GM12878 (cell line): ENCODE results near the gene SIDT1. TPM values are rescaled to one million over a fixed set of nuclear protein-coding genes. Genes with fewer than 3 reads are reported as not detected.

ENCODE experiments used
- ATAC-seq: fragments of 200-7000 bp; cut with Tn5 transposase; 3 replicates; pipeline ENCODE4 v1.9.1; 2020; ENCODE audit warnings: mild to moderate bottlenecking, moderate library complexity
- BruUV-seq: library from RNA; stranded (reverse); fragments of 400-500 nt; replicated peaks from 2 replicates; lab custom pipeline; 2021; lab: Mats Ljungman, UMichigan
- CTCF ChIA-PET: fragments of 300-600 bp; sonication (Branson Sonifier 250); formaldehyde crosslinking; extraction: SDS; loops from one replicate; lab custom pipeline; 2021; ENCODE audit warnings: inconsistent platforms; lab: Yijun Ruan, JAX
- POLR2A ChIA-PET: fragments of 350-600 bp; formaldehyde crosslinking; extraction: SDS; loops from one replicate; lab custom pipeline; 2021; ENCODE audit warnings: inconsistent platforms; lab: Charles Lee
- RAD21 ChIA-PET: fragments of 300-600 bp; sonication (Branson Sonifier 250); formaldehyde crosslinking; loops from one replicate; lab custom pipeline; 2023; ENCODE audit warnings: antibody characterized with exemption; ENCODE audit not compliant: unreplicated experiment; lab: Charles Lee
- SMC1A ChIA-PET: fragments of 300-600 bp; sonication (Branson Sonifier 250); formaldehyde crosslinking; loops from one replicate; lab custom pipeline; 2023; ENCODE audit not compliant: unreplicated experiment, uncharacterized antibody; lab: Charles Lee
- DNase-seq: peaks from one replicate; pipeline ENCODE4 v3.0.0-alpha.2; 2011; ENCODE audit warnings: low read depth, low spot score
- FAIRE-seq: peaks from 3 replicates; lab custom pipeline; 2011; peaks lifted over from hg19 to GRCh38; lab: Jason Lieb, UNC
- H2AFZ ChIP-seq: 2 replicates; pipeline ENCODE4 v1.6.0; 2011; ENCODE audit warnings: low read depth, low read length, control low read depth; ENCODE audit not compliant: control insufficient read depth
- H3K27ac ChIP-seq: 2 replicates; pipeline ENCODE4 v1.5.1; 2011; ENCODE audit warnings: control low read depth; ENCODE audit not compliant: control insufficient read depth, insufficient read depth
- H3K27me3 ChIP-seq, 2 experiments: replicated peaks in 1 of 2; 2 replicates each; pipeline versions ENCODE4 v1.6.0 to v1.6.1; 2011; ENCODE audit warnings: low read length in 1 of 2; ENCODE audit not compliant: control insufficient read depth in 2 of 2, insufficient read depth in 2 of 2
- H3K36me3 ChIP-seq, 2 experiments: 2 replicates each; pipeline ENCODE4 v1.5.1; 2011; ENCODE audit warnings: low read length in 1 of 2; ENCODE audit not compliant: control insufficient read depth in 2 of 2, insufficient read depth in 2 of 2
- H3K4me1 ChIP-seq: 2 replicates; pipeline ENCODE4 v1.6.1; 2011; ENCODE audit warnings: mild to moderate bottlenecking, low read length, moderate library complexity, mixed read lengths; ENCODE audit not compliant: control insufficient read depth, insufficient read depth
- H3K4me2 ChIP-seq: 2 replicates; pipeline ENCODE4 v1.6.0; 2011; ENCODE audit warnings: control low read depth; ENCODE audit not compliant: control insufficient read depth, insufficient read depth
- H3K4me3 ChIP-seq: fragments of 200-600 bp; sonication (generic); 2 replicates; pipeline ENCODE4 v1.5.1; 2016
- H3K79me2 ChIP-seq: 2 replicates; pipeline ENCODE4 v1.6.0; 2011; ENCODE audit warnings: low read length; ENCODE audit not compliant: control insufficient read depth, insufficient read depth
- H3K9ac ChIP-seq: 2 replicates; pipeline ENCODE4 v1.8.0; 2011; ENCODE audit warnings: low read length, control low read depth, mixed read lengths; ENCODE audit not compliant: control insufficient read depth, insufficient read depth
- H3K9me3 ChIP-seq: replicated peaks from 3 replicates; pipeline ENCODE4 v1.5.1; 2011; ENCODE audit warnings: mild to moderate bottlenecking, low read length; ENCODE audit not compliant: control insufficient read depth, insufficient read depth
- H4K20me1 ChIP-seq: 2 replicates; pipeline ENCODE4 v1.6.0; 2011; ENCODE audit not compliant: control insufficient read depth, insufficient read depth
- MYB ChIP-seq: fragments of 150-350 bp; IDR thresholded peaks from 2 replicates; pipeline ENCODE4 v1.6.1; 2014; ENCODE audit warnings: mild to moderate bottlenecking, low read depth, low read length, borderline replicate concordance
- NBN ChIP-seq: fragments of 450-650 bp; IDR thresholded peaks from 2 replicates; pipeline ENCODE4 v1.6.1; 2016
- PML ChIP-seq: IDR thresholded peaks from 2 replicates; pipeline ENCODE4 v1.6.1; 2012; ENCODE audit warnings: low read length, inconsistent platforms
- RB1 ChIP-seq: fragments of 450-650 bp; formaldehyde crosslinking; IDR thresholded peaks from 2 replicates; pipeline ENCODE4 v1.6.1; 2017; ENCODE audit warnings: mild to moderate bottlenecking, borderline replicate concordance
- SP1 ChIP-seq: IDR thresholded peaks from one replicate; pipeline ENCODE4 v1.6.1; 2011; ENCODE audit warnings: low read depth, low read length
- ZNF217 ChIP-seq: fragments of 450-650 bp; IDR thresholded peaks from 2 replicates; pipeline ENCODE4 v1.6.1; 2017; ENCODE audit warnings: antibody characterized with exemption, mild to moderate bottlenecking
- WGBS: methylation state at CpG from one replicate; pipeline ENCODE4 v1.1.6; 2016; ENCODE audit warnings: low lambda C conversion rate; ENCODE audit not compliant: insufficient replicate concordance, insufficient coverage; ENCODE audit errors: missing lambda C conversion rate; 5-methylcytosine and 5-hydroxymethylcytosine counted together
- in situ Hi-C: fragments of 300-500 bp; cut with MboI; formaldehyde crosslinking; loops from 9 replicates; pipeline ENCODE4 v1.14.3; 2018; ENCODE audit warnings: mixed read lengths
- intact Hi-C: fragments of 100-400 bp; cut with micrococcal nuclease; formaldehyde crosslinking; loops from one replicate; pipeline ENCODE4 v1.14.2; 2022; ENCODE audit not compliant: unreplicated experiment
- polyA plus RNA-seq, 11 experiments: library from polyadenylated mRNA; depleted of rRNA in 4 of 11; unstranded in 6 of 11; stranded (reverse) in 5 of 11; fragments of >200 nt; fragmentation: Nextera tagmentation in 4 of 11; fragmentation: Illumina TruSeq in 1 of 11; extraction: Ambion mirVana in 4 of 11; extraction: Trizol in 1 of 11; gene quantifications; 1 replicate in 1 of 11; 2 replicates in 10 of 11; pipeline versions ENCODE4 v1.2.1 to v1.2.3, GENCODE V29; 2011 to 2016; ENCODE audit warnings: inconsistent platforms in 2 of 11, missing spikeins in 2 of 11, low read depth in 1 of 11
- total RNA-seq, 4 experiments: library from RNA; depleted of rRNA in 3 of 4; stranded (reverse); fragments of >200 nt in 3 of 4; fragmentation: Illumina TruSeq in 1 of 4; extraction: Trizol in 1 of 4; gene quantifications; 2 replicates each; pipeline versions ENCODE4 v1.2.1 to v1.2.3, GENCODE V29; 2013 to 2021
- TF ChIP-seq, protein P1 (sequence below): fragments of 450-650 bp; IDR thresholded peaks from 2 replicates; pipeline ENCODE4 v1.6.1; 2016; ENCODE audit warnings: mild to moderate bottlenecking, moderate library complexity, borderline replicate concordance

SIDT1 gene
- total and polyA plus RNA-seq, 10 of the 15 experiments (the other 5 are each of a cell fraction or from before 2014, with no cell fraction given): 3.0 to 45.0 (median 26.6) TPM

DNA sequence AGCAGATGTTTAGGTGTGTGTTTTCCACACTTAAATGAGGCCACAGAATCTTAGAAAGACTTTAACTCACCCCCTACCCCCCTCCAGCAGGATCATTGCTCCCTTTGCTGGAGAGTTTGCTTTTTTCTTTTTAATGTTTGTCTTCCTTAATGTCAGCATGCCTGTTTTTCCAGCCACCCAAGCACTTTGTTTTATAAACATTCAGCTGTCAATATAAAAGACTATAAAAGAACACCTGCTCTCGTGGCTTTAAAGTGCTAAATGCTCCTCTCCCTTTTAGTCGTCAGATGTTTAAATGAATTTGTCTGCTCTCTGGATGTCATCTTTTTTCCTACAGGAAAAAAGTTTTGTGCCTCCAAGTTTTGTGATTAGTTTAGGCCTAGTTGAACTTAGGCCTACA lies 61.7 kb downstream of the SIDT1 start (continued):
- TF ChIP-seq, protein P1, sequence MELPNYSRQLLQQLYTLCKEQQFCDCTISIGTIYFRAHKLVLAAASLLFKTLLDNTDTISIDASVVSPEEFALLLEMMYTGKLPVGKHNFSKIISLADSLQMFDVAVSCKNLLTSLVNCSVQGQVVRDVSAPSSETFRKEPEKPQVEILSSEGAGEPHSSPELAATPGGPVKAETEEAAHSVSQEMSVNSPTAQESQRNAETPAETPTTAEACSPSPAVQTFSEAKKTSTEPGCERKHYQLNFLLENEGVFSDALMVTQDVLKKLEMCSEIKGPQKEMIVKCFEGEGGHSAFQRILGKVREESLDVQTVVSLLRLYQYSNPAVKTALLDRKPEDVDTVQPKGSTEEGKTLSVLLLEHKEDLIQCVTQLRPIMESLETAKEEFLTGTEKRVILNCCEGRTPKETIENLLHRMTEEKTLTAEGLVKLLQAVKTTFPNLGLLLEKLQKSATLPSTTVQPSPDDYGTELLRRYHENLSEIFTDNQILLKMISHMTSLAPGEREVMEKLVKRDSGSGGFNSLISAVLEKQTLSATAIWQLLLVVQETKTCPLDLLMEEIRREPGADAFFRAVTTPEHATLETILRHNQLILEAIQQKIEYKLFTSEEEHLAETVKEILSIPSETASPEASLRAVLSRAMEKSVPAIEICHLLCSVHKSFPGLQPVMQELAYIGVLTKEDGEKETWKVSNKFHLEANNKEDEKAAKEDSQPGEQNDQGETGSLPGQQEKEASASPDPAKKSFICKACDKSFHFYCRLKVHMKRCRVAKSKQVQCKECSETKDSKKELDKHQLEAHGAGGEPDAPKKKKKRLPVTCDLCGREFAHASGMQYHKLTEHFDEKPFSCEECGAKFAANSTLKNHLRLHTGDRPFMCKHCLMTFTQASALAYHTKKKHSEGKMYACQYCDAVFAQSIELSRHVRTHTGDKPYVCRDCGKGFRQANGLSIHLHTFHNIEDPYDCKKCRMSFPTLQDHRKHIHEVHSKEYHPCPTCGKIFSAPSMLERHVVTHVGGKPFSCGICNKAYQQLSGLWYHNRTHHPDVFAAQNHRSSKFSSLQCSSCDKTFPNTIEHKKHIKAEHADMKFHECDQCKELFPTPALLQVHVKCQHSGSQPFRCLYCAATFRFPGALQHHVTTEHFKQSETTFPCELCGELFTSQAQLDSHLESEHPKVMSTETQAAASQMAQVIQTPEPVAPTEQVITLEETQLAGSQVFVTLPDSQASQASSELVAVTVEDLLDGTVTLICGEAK: no peak
- TF ChIP-seq RB1 (no peak), MYB (no peak), NBN (no peak), PML (no peak)

DNA sequence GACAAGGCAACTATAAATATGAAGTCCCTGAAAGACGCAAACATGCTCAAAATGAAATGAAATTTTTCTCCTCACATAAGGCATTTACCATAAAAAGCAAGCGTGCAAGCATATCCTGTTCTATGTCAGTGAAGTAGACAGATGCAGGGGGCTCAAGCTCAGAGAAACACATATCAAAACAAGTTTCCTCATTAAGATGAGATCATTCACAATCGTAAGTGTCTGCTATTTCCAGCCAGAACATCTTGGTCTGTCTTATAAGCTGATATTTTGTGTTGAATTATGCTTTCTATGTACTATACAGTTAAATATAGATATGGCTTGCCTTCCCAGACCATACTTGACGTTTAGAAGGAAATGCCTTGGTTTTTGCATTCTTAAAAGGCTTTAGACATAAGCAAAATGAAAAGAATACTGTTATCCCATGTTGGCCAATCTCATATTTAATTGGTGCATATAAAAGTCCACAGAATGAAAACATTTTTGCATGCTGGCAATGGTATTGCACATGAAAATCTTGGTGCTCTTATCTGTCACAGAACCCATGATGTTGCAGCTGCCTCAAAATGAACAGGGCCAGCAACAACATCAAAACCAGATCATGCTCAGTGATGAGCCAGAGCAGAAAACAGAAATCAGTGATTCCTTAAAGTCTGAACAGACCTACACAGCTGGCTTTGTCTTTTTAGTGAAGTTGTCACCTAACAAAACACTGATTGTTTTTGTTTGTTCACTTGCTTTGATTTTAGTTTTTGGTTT lies 65.4 kb downstream of the SIDT1 start:
- H3K4me1 ChIP-seq: no peaks in the 10 kb centered on the region
- FAIRE-seq (no peak), DNase-seq (no peak), ATAC-seq (no peak)
- H3K27ac ChIP-seq: no peak overlapping the region
- H3K9ac ChIP-seq: no peak overlapping the region
- H2AFZ ChIP-seq: no peak overlapping the region
- no peaks in the 10 kb centered on the region for H4K20me1 ChIP-seq
- no TSS peak for BruUV-seq
- TF ChIP-seq SP1 (no peak), ZNF217 (no peak)
- no peak overlapping the region for H3K4me2 ChIP-seq
- no peaks in the 10 kb centered on the region for H3K79me2 ChIP-seq
- intact Hi-C loops: no loop called here
- ChIA-PET CTCF (interaction anchor here (1.5 kb wide), 1 partner anchor 104 kb away, joined by 5 read pairs; no protein-coding TSS in a partner anchor), RAD21 (interaction anchor here (0.6 to 1.2 kb wide), 2 partner anchors 20 to 41 kb away, joined by 3 read pairs; no protein-coding TSS in a partner anchor), SMC1A (interaction anchor here (1.6 kb wide), 1 partner anchor 101 kb away, joined by 3 read pairs; no protein-coding TSS in a partner anchor), POLR2A (interaction anchor here (0.7 kb wide), 1 partner anchor 420 kb away, joined by 6 read pairs; no protein-coding TSS in a partner anchor)
- 84% methylated on average over 4 of the region's 4 CpGs for WGBS
- no peaks in the 10 kb centered on the region for H3K27me3 ChIP-seq
- H3K36me3 ChIP-seq: peaks cover under 1 to 53% of the 10 kb centered on the region in 2 experiments
- no peaks in the 10 kb centered on the region for H3K9me3 ChIP-seq
- in situ Hi-C loops: no loop called here
- H3K4me3 ChIP-seq: no peak overlapping the region
